ENCODE results near the gene ALKBH2. TPM values are rescaled to one million over a fixed set of nuclear protein-coding genes. Genes with fewer than 3 reads are reported as not detected.
"Not testable (repeated sequence)": the region's sequence is repeated elsewhere in the genome, so short reads cannot be mapped to it uniquely, and the experiment has no call there.

The ALKBH2 gene
- total RNA-seq, 1 donor from 2014 or later = 10.6 TPM

DNA sequence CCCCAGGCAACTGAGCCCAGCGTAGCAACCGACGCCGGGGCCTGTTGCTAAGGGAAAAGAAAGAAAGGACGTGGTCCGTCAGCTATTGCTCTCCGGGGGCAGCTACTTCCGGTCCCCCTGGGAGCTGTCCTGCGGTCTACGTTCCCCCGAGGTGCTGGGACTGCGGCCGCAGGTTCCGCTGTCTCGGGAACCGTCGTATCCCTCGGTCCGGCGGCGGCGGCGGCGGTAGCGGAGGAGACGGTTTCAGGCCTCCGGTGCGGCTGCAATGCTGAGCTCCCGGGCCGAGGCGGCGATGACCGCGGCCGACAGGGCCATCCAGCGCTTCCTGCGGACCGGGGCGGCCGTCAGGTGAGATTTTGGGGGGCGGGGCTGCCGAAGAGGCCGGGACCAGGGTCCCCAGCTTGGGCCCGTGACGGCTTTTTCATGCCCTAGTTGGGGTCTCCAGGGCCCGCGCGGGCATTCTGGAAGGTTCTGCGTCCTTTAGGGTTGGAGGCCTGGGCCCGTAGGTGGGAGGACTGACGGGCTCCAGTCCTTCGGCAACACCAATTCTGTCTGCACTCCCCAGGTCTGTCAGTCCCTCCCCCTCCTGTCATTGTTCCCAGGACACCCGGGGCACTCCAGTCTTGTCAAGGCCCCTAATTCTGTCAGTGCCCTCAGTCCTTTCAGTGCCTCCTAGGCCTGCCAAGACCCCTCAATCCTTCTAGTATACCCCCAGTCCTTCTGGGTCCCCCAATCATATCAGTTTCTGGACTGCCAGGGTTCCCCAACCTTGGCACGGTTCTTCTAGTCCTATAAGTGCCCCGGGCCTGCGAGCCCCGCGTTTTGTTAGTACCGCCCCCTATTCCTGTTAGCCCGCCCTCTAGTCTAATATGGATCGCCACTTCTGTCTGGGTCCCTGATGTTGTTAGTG lies 40.6 kb downstream of the ALKBH2 start, which contains the start of gene USP30:
Gene USP30 (plus strand): TSS at position 163 of the 910 bp plus-strand sequence. CDS start 103 bp downstream, at position 266.
- Mint-ChIP-seq H3K9me3 (ENCODE audit: low read depth) (no peaks in the 10 kb centered on the region), H3K36me3 (ENCODE audit: low read depth) (peaks cover 1% of the 10 kb centered on the region), H3K27me3 (ENCODE audit: low read depth) (no peaks in the 10 kb centered on the region), H3K4me3 (ENCODE audit: unreplicated experiment) (peak within 1 kb of the TSS; percentile 92), H3K27ac (ENCODE audit: unreplicated experiment) (peak within 1 kb of the TSS; percentile 92), H3K4me1 (ENCODE audit: low read depth) (peaks cover 18% of the 10 kb centered on the region)
- TF ChIP-seq, protein P1, sequence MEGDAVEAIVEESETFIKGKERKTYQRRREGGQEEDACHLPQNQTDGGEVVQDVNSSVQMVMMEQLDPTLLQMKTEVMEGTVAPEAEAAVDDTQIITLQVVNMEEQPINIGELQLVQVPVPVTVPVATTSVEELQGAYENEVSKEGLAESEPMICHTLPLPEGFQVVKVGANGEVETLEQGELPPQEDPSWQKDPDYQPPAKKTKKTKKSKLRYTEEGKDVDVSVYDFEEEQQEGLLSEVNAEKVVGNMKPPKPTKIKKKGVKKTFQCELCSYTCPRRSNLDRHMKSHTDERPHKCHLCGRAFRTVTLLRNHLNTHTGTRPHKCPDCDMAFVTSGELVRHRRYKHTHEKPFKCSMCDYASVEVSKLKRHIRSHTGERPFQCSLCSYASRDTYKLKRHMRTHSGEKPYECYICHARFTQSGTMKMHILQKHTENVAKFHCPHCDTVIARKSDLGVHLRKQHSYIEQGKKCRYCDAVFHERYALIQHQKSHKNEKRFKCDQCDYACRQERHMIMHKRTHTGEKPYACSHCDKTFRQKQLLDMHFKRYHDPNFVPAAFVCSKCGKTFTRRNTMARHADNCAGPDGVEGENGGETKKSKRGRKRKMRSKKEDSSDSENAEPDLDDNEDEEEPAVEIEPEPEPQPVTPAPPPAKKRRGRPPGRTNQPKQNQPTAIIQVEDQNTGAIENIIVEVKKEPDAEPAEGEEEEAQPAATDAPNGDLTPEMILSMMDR (IDR thresholded peaks at IDR 0.05) = no peak
- peak; percentile 96 for DNase-seq (ENCODE audit: low spot score)

- peak overlapping the region; percentile 92 for H3K4me3 Mint-ChIP-seq (ENCODE audit: unreplicated experiment)
- H3K9me3 Mint-ChIP-seq (ENCODE audit: low read depth) = no peaks in the 10 kb centered on the region
- no peaks in the 10 kb centered on the region for H3K36me3 Mint-ChIP-seq (ENCODE audit: low read depth)
- TF ChIP-seq, protein P1 (IDR thresholded peaks at IDR 0.05) = no peak
- H3K4me1 Mint-ChIP-seq (ENCODE audit: low read depth) = peaks cover 18% of the 10 kb centered on the region
- no peak for DNase-seq (ENCODE audit: low spot score)
- peak overlapping the region; percentile 92 for H3K27ac Mint-ChIP-seq (ENCODE audit: unreplicated experiment)
- no peaks in the 10 kb centered on the region for H3K27me3 Mint-ChIP-seq (ENCODE audit: low read depth)
These were observed 41.2 kb downstream of the ALKBH2 start for GRCh38 chr12:109052097-109052413.

DNA sequence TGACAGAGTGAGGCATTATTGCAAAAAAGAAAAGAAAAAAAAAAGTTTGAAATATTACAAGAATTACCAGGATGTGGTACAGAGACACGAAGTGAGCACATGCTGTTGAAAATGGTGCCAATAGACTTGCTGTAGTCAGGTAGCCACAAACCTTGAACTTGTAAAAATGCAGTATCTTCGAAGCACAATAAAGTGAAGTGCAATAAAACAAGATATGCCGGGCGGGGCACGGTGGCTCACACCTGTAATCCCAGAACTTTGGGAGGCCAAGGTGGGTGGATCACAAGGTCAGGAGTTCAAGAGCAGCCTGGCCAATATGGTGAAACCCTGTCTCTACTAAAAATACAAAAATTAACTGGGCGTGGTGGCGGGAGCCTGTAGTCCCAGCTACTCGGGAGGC lies 43.5 kb downstream of the ALKBH2 start:
- H3K4me1 Mint-ChIP-seq (ENCODE audit: low read depth) = peaks cover 18% of the 10 kb centered on the region
- H3K4me3 Mint-ChIP-seq (ENCODE audit: unreplicated experiment); H3K27me3 Mint-ChIP-seq (ENCODE audit: low read depth); H3K9me3 Mint-ChIP-seq (ENCODE audit: low read depth); H3K27ac Mint-ChIP-seq (ENCODE audit: unreplicated experiment); H3K36me3 Mint-ChIP-seq (ENCODE audit: low read depth); DNase-seq (ENCODE audit: low spot score): not testable (repeated sequence)

DNA sequence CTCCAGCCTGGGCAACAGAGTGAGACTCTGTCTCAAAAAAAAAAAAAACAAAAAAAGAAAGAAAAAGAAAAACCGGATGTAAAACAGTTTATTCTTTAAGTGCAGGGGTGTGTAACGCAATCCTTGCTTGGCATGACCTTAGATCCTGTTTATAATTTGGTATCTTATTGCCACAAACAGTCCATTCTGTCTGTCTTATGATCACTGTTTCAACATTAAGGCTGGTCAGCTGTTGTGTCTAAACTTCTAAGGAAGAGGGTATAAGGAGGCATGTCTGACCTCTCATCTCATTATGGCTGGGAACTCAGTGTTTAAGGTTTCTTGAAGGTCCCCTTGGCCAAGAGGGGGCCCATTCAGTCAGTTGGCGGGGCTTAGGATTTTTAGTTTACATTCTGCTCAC lies 44.6 kb downstream of the ALKBH2 start:
- not testable (repeated sequence) for H3K9me3 Mint-ChIP-seq (ENCODE audit: low read depth); H3K27me3 Mint-ChIP-seq (ENCODE audit: low read depth); DNase-seq (ENCODE audit: low spot score); H3K27ac Mint-ChIP-seq (ENCODE audit: unreplicated experiment); H3K4me3 Mint-ChIP-seq (ENCODE audit: unreplicated experiment); H3K36me3 Mint-ChIP-seq (ENCODE audit: low read depth)
- H3K4me1 Mint-ChIP-seq (ENCODE audit: low read depth) = peaks cover 15% of the 10 kb centered on the region

DNA sequence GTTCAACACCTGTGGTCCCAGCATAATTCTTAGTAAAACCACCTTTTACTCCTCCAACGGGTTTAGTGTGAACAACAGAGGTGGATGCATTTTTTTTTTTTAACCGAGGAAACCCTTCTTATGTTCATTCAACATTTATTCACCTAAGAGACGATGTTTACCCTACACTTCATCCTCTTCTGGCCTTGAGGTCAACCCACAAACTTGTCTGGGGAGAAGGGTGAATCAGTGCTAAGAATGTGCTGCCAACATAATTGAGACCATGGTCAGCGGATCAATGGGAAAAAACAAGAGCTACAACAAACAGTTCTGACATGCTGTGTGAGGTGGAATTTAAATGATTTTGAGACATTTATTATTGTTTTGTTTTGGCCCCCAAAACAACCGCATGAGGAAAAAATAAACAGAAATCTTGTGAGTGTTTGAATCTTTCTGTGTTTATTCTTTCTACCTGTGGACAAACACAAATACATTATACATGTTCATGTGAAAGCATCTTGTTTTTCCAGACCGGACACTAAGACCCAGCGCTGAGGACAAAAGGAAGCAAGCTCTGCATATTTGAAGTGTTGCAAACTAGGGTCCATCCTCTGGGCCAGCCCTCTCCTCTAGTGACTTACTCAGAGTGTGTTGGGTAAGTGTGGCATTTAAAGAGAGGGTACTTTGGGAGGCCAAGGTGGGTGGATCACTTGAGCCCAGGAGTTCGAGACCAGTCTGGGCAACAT lies 46.0 kb downstream of the ALKBH2 start:
- TF ChIP-seq, protein P1 (IDR thresholded peaks at IDR 0.05) = no peak
- H3K27me3 Mint-ChIP-seq (ENCODE audit: low read depth) = peaks cover 21% of the 10 kb centered on the region
- H3K9me3 Mint-ChIP-seq (ENCODE audit: low read depth) = no peaks in the 10 kb centered on the region
- peaks cover 6% of the 10 kb centered on the region for H3K4me1 Mint-ChIP-seq (ENCODE audit: low read depth)
- H3K4me3 Mint-ChIP-seq (ENCODE audit: unreplicated experiment) = no peak overlapping the region
- no peak for DNase-seq (ENCODE audit: low spot score)
- no peaks in the 10 kb centered on the region for H3K36me3 Mint-ChIP-seq (ENCODE audit: low read depth)
- no peak overlapping the region for H3K27ac Mint-ChIP-seq (ENCODE audit: unreplicated experiment)

DNA sequence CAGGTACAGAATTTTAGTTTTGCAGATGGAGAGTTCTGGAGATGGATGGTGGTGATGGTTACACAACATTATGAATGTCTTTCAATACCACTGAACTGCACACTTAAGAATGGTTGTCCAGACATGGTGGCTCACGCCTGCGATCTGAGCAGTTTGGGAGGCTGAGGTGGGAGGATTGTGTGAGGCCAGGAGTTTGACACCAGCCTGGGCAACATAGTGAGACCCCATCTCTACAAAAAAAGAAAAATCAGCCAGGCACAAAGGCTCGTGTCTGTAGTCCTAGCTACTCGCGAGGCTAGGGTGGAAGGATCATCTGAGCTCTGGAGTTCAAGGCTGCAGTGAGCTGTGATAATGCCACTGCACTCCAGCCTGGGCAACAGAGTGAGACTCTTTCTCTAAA lies 49.0 kb downstream of the ALKBH2 start:
- peaks cover 27% of the 10 kb centered on the region for H3K27me3 Mint-ChIP-seq (ENCODE audit: low read depth)
- no peak overlapping the region for H3K4me3 Mint-ChIP-seq (ENCODE audit: unreplicated experiment)
- H3K27ac Mint-ChIP-seq (ENCODE audit: unreplicated experiment) = no peak overlapping the region
- H3K4me1 Mint-ChIP-seq (ENCODE audit: low read depth) = no peaks in the 10 kb centered on the region
- H3K9me3 Mint-ChIP-seq (ENCODE audit: low read depth) = peaks cover 4% of the 10 kb centered on the region
- H3K36me3 Mint-ChIP-seq (ENCODE audit: low read depth) = peaks cover 2% of the 10 kb centered on the region
- TF ChIP-seq, protein P1 (IDR thresholded peaks at IDR 0.05) = no peak
- DNase-seq (ENCODE audit: low spot score) = no peak

Data from chondrocyte (in vitro differentiated cells).